ENCODE measurements around the gene ODC1.
"Not testable (repeated sequence)": the region's sequence is repeated elsewhere in the genome, so short reads cannot be mapped to it uniquely, and the experiment has no call there.

Gene ODC1

DNA sequence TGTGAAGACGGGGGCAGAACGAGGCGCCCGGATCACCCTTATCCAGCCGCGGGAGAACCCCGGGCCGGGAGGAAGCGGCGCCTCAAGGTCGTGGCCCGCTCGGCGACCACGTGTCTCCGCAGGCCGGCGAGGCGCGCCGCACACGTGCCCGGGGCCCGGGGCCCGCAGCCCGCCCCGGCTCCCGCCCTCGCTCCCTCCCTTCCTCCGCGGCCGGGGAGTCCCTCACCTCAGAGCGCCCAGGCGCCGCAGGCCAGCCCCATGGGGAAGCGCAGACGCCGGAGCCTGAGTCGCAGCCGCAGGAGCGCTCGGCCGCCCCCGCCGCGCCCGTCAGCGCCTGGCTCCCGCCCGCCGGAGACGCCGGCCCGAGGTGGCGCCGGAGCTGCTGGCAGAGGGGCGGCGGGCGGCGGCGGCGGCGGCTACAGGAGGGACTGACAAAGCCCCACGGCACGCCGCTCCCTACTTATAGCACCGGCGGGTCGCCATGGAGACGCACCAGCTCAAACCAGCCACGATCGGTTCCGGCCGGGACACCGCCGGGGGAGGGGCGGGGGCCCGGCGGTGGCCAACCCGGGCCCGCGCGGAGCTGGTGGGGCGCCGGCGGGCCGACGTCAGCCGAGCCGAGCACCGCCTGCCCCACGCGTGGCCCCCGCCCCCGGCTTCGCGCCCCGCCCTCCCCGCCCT lies at the start of gene ODC1:
ODC1 (minus strand) TSS at position 433 of the 681 bp plus-strand sequence. CDS start 3,295 bp downstream, outside the sequence.
- FAIRE-seq: no peak

DNA sequence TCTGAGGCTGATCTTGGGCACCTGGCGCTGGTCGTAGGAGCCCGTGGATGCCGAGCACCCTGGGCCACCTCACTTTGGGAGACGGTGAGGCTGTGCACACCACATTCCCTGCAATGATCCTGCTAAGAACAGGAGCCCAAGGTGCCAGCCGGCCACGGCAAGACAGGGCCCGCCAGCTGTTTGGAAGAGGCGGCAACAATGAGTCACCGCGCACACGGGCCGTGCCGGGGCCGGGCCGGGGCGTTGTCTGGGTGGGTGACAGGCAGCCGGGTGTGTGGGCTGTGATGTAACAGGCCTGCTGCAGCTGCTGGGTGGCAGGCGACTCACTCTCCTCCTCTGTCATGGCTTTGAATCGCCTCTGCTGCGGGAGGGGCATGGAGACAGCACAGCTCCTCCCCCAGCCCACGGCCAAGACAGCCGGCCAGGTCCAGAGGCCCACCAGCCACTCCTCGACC lies 49.7 kb upstream of the ODC1 start:
- FAIRE-seq: no peak

DNA sequence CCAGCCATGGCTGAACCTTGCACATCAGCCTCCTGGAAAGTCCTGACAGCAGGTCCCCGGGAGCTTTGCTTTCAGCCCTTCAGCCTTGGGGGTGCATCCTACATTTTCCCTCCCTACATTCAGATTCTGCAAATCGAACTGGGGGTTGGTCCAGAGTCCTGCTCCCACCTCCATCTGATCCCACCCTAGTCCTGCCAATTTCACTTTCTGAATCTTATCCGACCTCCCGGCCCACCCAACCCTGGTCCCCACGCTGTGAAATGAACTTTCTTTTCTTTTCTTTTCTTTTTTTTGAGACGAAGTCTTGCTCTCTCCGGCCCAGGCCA lies 47.8 kb upstream of the ODC1 start:
- FAIRE-seq: no peak

DNA sequence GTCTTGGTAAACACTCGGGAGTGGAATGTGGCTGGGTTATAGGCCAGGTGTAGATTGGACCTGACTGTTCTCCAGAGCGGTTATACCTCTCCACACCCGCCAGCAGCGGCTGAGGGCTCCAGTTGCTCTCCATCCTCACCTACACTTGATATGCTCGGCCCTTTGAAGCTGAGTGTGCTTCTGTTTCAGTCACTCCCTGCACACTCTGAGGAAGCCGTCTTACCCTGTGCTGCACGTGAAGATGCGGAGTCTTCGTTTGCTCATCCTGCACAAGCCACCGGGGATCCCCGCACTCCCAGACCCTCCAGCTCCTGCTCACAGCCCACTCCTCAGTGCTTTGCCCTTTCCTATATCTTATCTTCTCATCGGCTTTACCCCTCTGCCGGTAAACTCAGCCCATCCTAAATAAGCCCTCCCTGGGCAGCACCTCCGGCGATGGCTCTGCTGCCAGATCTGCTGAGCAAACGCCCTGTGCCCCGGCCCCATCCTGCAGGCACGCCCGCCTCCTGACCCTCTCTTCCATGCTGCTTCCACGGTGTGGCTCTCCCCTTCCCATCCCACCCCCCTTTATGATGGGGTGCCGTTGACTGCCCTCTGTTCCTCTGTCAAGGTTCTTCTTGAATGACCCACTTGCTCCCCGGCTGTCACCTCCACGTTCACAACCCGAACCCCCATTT lies 47.3 kb upstream of the ODC1 start:
- no peak for FAIRE-seq

DNA sequence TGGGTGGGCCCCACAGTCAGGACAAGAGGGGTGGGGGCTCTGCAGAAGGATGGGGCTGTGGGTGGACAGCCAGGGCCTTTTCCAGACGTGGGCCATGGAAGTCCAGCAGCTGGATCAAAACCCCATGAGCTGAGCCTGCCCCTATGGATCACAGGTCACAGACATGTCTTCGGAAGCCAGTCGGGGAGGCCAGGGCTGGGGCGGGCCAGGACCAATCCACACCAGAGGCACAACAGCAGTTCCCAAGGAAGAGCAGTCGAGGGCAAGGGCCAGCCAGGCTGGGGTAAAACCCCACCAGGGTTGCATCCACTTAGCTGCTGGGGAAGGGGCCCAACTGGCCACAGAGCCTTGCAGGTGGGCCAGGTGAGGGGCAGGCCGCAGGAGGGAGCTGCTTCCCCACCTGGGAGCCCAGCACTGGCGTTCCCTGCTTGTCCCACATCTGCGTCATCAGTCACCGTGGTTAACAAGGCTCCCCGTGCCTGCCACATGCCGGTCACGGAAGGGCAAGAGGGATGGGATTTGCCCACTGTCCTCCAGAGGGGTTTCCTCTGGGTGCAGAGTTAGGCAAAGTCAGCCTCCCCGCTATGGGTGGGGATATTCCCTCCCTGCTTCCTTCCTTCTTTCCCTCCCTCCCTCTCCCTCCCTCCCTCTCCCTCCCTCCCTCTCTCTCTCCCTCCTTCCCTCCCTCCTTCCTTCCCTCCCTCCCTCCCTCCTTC lies 46.4 kb upstream of the ODC1 start:
- no peak for FAIRE-seq

DNA sequence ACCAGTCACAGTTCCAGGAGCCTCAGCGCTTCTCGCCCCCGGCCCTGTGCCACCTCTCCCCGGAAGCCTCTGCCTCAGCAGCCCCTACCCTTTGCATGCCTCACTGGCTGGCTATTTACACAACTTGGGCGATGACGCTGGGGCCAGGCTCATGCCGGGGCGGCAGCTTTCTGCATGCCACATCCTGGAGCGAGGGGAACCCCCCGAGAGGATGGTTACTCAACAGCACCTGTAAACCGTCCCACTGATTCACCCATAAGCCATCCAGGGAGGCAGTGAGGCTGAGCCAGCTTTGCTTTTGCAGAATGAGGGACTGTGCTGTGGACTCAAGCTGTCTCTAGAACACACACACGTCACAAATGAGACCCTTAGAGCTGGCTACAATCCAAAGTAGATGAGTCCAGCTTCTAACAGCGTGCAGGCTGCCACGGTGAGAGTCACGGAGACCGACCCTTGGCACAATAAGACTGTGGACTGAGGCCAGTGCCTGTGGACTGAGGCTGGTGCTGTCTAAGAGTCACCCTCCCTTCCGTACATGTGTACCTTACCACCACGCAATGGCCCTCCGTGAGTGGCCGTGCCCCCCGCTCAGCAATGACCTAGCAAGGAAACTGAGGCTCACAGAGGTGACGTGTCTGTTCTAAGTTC lies 45.6 kb upstream of the ODC1 start:
- FAIRE-seq: no peak

DNA sequence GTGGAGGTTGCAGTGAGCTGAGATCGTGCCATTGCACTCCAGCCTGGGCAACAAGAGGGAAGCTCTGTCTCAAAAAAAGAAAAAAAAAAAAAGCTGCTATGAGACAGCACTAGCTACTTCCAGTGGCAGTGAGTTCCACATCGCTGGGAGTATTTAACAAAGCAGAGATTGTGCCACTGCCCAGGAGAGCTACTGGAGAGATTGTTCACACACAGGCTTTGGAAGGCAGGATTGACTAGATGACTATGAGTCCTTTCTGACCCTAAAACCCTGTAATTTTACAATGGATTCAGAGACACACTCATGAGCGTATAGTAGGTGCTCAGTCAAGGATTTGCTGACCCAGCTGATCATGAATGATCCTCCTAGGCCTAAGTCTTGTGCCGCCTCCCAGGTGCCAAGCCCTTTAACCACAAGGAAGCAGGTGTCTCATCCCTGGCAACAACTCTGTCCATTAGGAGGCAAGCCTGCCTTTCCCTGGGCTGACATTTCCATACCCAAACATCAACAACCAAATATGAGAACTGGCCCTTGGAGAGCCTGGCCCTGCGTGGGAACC lies 45.0 kb upstream of the ODC1 start:
- FAIRE-seq: no peak

DNA sequence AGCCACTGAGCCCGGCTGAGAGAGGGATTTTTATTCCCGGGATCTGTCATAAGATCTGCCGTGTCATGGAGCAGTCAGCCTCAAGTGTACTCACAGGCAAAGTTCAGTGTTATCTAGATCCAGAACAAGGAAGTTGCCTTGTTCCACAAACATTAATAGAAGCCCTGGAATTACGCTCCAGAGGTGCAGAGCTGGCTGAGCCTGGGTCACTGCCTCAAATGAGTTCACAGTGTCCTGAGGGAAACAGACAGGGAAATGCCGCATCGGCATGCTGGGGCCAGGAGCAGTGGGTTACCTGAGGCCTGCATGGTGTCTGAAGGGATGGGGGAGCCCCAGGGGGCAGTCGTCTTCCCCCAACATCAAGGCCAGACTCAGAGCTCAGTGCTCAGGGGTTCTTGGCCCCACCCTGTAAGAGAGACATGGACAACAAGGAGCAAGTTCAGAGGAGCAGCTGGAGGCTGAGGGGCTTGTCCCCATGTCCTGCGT lies 42.7 kb upstream of the ODC1 start:
- FAIRE-seq: no peak

DNA sequence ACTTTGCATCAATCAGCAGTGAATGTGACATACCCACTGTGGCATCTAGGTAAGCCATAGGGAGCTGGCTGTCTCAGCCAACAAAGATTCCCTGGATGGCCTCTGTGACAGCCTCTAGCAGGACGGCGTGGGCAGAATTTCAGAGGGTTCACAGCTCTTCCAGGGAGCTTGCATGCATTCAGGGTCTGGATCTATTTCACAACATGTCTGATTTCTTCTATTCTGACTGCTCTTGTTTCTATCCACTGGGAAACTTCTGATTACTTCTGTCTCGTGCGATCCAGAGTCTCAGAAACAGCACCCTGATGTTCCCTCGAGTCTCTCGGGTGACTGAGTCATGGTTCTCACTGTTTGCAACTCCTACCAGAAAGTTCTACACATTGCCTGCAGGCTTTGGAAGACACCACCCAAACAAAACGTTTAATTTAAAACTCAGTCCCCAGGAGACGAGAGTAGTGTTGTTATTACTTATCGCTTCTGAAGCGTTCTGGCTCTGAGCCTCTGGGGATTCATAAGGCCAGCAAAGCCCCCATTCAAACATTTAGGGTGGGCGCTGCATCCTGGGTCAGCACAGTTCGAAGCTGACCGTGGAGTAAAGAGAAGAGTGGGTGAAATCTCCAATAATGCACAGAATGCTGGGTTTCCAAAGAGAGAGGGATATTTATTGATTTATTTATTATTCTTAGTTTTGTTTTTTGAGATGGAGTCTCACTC lies 41.9 kb upstream of the ODC1 start:
- no peak for FAIRE-seq

DNA sequence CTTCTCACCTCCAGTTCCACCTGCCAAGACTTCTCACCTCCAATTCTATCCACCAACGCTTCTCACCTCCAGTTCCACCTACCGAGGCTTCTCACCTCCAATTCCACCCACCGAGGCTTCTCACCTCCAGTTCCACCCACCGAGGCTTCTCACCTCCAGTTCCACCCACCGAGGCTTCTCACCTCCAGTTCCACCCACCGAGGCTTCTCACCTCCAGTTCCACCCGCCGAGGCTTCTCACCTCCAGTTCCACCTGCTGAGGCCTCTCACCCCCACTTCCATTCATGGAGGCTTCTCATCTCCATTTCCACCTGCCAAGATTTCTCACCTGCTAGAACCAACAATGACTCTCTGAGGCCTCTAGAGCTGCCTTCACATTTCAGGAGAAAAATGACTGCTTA lies 40.0 kb upstream of the ODC1 start:
- not testable (repeated sequence) for FAIRE-seq

DNA sequence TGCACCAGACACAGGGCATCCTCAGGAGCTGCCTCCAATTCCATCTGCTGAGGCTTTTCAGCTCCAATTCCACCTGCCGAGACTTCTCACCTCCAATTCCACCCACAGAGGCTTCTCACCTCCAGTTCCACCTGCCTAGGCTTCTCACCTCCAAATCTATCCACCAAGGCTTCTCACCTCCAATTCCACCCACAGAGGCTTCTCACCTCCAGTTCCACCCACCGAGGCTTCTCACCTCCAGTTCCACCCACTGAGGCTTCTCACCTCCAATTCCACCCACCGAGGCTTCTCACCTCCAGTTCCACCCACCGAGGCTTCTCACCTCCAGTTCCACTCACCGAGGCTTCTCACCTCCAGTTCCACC lies 39.6 kb upstream of the ODC1 start:
- not testable (repeated sequence) for FAIRE-seq

DNA sequence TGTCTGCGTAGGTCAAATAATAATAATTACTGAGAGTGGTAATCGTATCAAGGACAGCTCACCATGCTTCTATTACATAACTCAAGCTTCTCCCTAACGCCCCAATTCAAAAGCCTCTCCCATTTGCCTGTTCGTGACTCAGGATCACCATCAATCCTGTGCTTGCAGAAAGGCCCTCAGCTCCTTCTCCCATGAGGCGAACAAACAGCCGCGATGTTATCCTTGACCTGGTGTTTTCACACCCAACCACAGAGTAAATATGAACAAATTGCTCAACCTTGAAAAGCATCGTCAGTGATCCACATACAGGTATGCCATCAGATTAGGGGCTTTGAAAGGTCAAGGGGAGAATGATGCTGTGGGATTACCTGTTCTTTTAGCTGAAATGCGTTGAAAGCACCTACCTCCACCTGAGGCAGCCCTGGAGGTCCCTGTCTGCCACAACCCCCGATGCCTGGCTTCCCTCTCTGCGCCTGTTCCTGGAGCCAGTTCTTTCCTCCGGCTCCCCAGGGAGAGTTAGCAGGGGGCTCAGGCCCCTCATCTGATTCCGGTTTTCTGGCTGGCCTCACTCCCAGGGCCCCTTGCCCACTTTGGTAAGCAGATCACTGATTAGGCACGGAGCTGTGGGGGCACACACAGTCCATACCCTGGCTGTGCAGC lies 39.1 kb upstream of the ODC1 start:
- FAIRE-seq: no peak

DNA sequence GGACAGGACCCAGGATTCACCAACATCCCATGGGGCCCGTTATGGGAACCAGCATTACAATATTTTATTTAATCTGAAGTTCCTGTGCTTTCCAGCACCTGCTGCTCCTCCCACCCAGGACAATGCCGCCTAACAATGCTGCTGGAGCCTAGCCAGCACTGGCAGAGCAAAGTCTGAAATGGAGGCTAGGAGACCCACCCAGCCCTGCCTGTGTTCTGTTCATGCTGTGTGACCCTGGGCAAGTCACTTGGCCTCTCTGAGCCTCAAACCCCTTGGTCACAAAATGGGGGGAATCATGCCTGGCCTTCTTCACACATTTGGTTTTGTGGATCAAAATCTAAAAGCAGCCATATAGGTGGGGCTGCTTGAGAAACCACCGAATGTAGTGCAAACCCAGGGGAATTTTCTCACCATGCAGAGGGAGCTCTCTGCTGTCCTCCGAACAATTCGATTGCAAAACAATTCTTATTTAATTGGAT lies 38.5 kb upstream of the ODC1 start:
- FAIRE-seq: no peak

DNA sequence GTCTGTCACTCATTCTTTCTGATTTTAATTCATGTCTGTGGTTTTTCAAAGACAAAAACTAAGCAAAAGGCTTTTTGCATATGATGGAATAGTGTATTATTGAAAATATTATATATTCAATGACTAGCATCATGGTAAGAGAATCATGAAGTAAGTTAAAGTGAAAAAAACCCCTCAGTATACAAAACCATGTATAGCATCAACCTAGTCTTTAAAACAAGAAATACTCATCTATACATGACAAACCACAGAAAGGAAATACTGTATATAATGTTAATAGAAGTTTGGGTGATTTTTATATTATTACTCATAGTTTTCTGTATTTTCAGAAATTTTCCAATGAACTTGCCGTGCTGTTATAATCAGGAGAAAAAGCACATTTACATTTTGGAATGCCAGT lies 38.0 kb upstream of the ODC1 start:
- FAIRE-seq: no peak

DNA sequence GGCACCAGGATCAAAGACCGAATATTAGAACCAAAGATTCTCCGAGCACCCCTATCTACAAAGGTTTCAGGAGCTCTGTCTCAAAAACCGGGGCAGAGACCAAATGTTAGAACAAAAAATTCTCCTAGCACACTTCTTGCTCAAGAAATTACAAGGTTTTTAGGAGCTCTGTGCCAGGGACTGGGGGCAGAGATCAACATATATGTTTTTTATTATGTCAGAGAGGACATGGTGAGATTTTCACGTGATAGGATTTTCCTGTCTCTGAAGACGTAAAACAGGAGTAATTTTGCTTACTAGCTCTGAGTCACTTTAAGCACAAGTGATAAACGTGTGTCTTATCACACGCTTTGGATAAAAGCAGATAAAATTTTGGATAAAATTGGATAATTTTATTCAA lies 34.8 kb upstream of the ODC1 start:
- no peak for FAIRE-seq

DNA sequence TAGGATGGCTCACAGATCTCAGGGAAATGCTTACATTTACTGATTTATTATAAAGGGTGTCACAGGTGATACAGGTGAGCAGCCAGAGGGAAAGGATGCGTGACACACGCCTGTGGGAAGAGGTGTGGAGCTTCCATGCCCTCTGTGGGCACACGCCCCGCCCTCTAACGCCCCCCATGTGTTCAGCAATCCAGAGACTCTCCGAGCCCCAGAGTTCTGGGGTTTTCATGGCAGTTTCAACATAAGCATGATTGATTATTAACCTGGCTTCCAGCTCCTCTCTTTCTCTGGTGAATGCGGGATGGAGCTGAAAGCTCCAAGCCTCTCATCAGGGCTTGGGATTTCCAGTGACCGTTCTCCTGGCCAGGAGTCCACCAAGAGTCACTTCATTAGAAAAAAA lies 34.3 kb upstream of the ODC1 start:
- FAIRE-seq: no peak

DNA sequence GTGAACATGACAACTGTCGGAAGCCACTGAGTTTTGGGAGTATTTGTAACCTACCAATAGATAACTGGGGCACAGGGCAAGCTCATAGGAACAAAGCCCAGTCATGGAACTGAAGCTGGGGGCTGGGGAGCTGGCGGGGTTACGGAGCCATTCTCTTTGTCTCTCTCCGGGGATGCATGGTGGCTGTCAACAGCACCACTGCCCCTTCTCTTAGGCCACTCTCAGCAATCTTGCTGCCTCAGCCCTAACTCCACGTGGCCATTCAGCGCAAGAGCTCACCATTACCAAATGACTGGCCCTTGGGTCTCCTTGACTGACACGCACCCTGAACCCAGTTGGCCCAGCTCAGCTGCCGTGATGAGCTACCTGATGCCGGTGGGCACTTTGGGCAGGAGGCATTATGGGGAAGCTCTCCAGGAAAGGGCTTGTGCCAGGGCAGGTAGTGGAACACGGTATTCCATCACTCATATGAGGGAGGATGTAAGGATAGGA lies 33.6 kb upstream of the ODC1 start:
- FAIRE-seq: no peak

DNA sequence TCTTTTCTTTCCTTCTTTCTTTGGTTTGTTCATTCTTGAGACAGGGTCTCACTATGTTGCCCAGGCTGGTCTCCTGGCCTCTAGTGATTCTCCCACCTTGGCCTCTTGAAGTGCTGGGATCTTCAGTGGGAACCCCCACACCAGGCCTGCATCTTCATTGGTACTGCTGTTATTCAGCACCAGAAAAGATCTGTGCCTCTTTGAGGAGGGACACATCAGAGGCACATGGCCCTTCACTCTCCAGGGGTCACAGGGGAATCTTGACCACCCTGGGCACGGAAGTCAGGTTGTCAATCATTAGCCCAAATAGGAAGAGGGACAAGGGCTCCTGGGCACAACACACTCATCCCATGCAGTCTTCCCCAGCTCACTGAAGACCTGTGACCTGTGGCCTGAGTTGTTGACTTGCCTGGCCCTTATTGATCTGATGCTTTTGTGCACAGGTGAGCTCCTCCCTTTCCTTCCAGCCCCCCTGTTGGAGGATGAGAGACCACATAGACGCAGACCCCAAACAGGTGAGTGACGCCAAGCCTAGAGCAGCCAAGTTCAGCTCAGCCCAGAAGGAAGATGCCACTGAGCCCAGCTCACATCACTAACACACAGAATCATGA lies 33.0 kb upstream of the ODC1 start:
- no peak for FAIRE-seq

DNA sequence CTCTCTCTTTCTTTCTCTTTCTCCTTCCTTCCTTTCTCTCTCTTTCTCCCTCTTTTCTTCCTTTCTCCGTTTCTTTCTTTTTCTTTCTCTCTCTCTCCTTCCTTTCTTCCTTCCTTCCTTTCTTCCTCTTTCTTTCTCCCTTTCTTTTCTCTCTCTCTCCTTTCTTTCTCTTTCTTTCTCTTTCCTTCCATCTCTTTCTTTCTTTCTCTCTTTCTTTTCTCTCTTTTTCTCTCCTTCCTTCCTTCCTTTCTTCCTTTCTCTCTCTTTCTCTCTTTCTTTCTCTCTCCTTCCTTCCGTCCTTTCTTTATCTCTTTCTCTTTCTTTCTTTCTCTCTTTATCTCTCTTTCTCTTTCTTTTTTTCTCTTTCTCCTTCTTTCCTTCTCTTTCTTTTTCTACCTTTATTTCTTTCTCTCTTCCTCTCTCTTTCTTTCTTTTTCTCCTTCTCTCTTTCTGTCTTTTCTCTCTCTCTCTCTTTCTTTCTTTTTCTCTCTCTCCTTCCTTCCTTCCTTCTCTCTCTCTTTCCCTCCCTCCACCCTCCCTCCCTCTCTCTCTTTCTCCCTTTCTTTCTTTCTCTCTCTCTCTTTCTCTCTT lies 32.3 kb upstream of the ODC1 start:
- FAIRE-seq: no peak

DNA sequence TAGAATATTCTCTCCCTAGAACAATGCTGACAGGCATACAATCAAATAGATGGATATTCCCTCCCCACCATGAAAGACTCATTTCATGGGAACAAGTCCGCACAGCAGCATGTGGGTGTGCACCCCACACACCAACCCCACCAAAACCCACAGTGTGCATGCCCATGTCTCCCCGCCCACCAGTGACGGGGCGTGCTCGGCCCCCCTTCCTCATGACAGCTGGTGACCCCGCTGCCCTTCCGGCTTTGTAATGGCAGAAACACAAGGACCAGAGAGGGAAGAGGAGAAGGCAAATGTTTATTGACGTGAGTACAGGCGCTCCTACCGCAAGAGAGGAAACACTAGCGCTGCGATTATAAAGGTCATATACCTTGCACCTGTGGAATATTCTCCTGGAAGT lies 30.8 kb upstream of the ODC1 start:
- no peak for FAIRE-seq

DNA sequence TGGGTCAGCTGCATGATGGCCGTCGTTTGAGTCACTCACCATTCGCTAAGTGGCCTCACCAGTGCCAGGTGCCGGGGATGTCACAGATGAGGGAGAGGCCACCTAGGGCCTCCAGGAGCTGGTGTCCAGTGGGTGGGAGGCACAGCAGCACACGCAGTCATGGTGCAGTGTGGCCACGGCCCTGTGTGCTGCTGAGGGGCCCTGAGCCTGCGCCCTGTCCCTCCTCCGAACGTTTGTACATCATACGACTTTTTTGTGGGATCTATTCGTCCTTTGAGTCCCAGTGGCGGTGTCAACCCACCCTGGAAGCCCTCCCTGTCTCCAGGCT lies 30.1 kb upstream of the ODC1 start:
- FAIRE-seq: no peak
